PC-9 (cell line): ENCODE results near the gene PAK6. TPM values are rescaled to one million over a fixed set of nuclear protein-coding genes. Genes with fewer than 3 reads are reported as not detected.

Experiments
- BruUV-seq: library from RNA; stranded (reverse); fragments of 400-500 nt; replicated peaks from 2 replicates; lab custom pipeline; 2021; lab: Mats Ljungman, UMichigan
- CTCF ChIA-PET: fragments of 300-600 bp; sonication (Branson Sonifier 250); formaldehyde crosslinking; loops from one replicate; lab custom pipeline; 2022; ENCODE audit warnings: antibody characterized with exemption; lab: Charles Lee
- POLR2A ChIA-PET: fragments of 300-600 bp; sonication (Branson Sonifier 250); formaldehyde crosslinking; loops from one replicate; lab custom pipeline; 2022; ENCODE audit warnings: antibody characterized with exemption; ENCODE audit not compliant: unreplicated experiment; lab: Charles Lee
- DNase-seq, 2 experiments: peaks; one replicate each; pipeline versions ENCODE4 v3.0.0 to v3.0.0-alpha.2; 2015 to 2022; ENCODE audit warnings: mixed read lengths in 1 of 2
- H2AFZ ChIP-seq: fragments of 200-600 bp; sonication (generic); 2 replicates; pipeline ENCODE4 v1.8.1; 2017; ENCODE audit warnings: antibody characterized with exemption
- H3F3A ChIP-seq: fragments of 200-600 bp; sonication (generic); 2 replicates; pipeline ENCODE4 v1.8.1; 2017; ENCODE audit warnings: antibody characterized with exemption, mild to moderate bottlenecking, low read depth; ENCODE audit not compliant: insufficient read depth
- H3K27ac ChIP-seq: fragments of 200-600 bp; sonication (generic); 2 replicates; pipeline ENCODE4 v1.6.1; 2016; ENCODE audit warnings: mixed run types
- H3K27me3 ChIP-seq: fragments of 200-600 bp; sonication (generic); 2 replicates; pipeline ENCODE4 v1.6.1; 2016; ENCODE audit warnings: low read depth, mixed run types; ENCODE audit not compliant: insufficient read depth
- H3K36me3 ChIP-seq: fragments of 200-600 bp; sonication (generic); 2 replicates; pipeline ENCODE4 v1.6.1; 2016; ENCODE audit warnings: low read depth, mixed run types
- H3K4me1 ChIP-seq: fragments of 200-600 bp; sonication (generic); replicated peaks from 2 replicates; pipeline ENCODE4 v1.6.1; 2016; ENCODE audit warnings: mixed run types; ENCODE audit not compliant: insufficient read depth
- H3K4me2 ChIP-seq: fragments of 200-600 bp; sonication (generic); 2 replicates; pipeline ENCODE4 v1.6.1; 2017; ENCODE audit warnings: mixed run types
- H3K4me3 ChIP-seq: fragments of 200-600 bp; sonication (generic); 2 replicates; pipeline ENCODE4 v1.6.1; 2016; ENCODE audit warnings: mixed run types
- H3K79me2 ChIP-seq: fragments of 200-600 bp; sonication (generic); 2 replicates; pipeline ENCODE4 v1.6.1; 2017; ENCODE audit warnings: low read depth, mixed run types
- H3K9me2 ChIP-seq: fragments of 200-600 bp; sonication (generic); 2 replicates; pipeline ENCODE4 v1.8.1; 2017; ENCODE audit warnings: mild to moderate bottlenecking; ENCODE audit not compliant: insufficient read depth
- H3K9me3 ChIP-seq: fragments of 200-600 bp; sonication (generic); 2 replicates; pipeline ENCODE4 v1.8.1; 2016; ENCODE audit warnings: low read depth; ENCODE audit not compliant: insufficient read depth
- H4K20me1 ChIP-seq: fragments of 200-600 bp; sonication (generic); 2 replicates; pipeline ENCODE4 v1.8.1; 2017; ENCODE audit not compliant: insufficient read depth
- CTCF ChIP-seq: fragments of 200-600 bp; sonication (generic); conservative IDR thresholded peaks from 2 replicates; pipeline ENCODE4 v1.6.1; 2017; ENCODE audit warnings: mixed run types, antibody characterized with exemption, mild to moderate bottlenecking, moderate library complexity
- EZH2 ChIP-seq: fragments of 200-600 bp; sonication (generic); IDR thresholded peaks from 2 replicates; pipeline ENCODE4 v1.8.0; 2017; ENCODE audit warnings: antibody characterized with exemption, low read depth
- intact Hi-C: fragments of 100-400 bp; cut with micrococcal nuclease; formaldehyde crosslinking; loops from one replicate; pipeline ENCODE4 v1.10.0; 2022; ENCODE audit not compliant: unreplicated experiment
- total RNA-seq: library from RNA; stranded (reverse); gene quantifications from 2 replicates; pipeline ENCODE4 v1.2.3, GENCODE V29; 2021

Gene PAK6
- total RNA-seq, 1 experiment from 2014 or later: 10.7 TPM

- Histone ChIP-seq H3F3A (no peaks in the 10 kb centered on the region), H3K9me3 (no peaks in the 10 kb centered on the region), H2AFZ (no peak overlapping the region), H3K4me2 (no peak overlapping the region), H3K9me2 (no peaks in the 10 kb centered on the region), H3K4me1 (no peaks in the 10 kb centered on the region), H3K79me2 (no peaks in the 10 kb centered on the region), H4K20me1 (no peaks in the 10 kb centered on the region), H3K36me3 (no peaks in the 10 kb centered on the region), H3K4me3 (no peak overlapping the region), H3K27ac (no peak overlapping the region), H3K27me3 (no peaks in the 10 kb centered on the region)
- ChIA-PET CTCF (no interaction called here), POLR2A (no interaction called here)
- DNase-seq: no peak
- no TSS peak for BruUV-seq
- no peak for TF ChIP-seq CTCF
- TF ChIP-seq EZH2: no peak
- intact Hi-C loops: no loop called here
Measured at GRCh38 chr15:40293006-40293405, 54.1 kb downstream of the PAK6 start.

GRCh38 chr15:40293905-40294895 is 55.3 kb downstream of the PAK6 start:
- no TSS peak for BruUV-seq
- no peaks in the 10 kb centered on the region for H3K27me3 ChIP-seq
- H4K20me1 ChIP-seq: no peaks in the 10 kb centered on the region
- no peaks in the 10 kb centered on the region for H3K79me2 ChIP-seq
- no peak overlapping the region for H2AFZ ChIP-seq
- H3K9me2 ChIP-seq: no peaks in the 10 kb centered on the region
- H3K4me1 ChIP-seq: no peaks in the 10 kb centered on the region
- no peak overlapping the region for H3K4me2 ChIP-seq
- no peak overlapping the region for H3K4me3 ChIP-seq
- TF ChIP-seq CTCF (no peak), EZH2 (no peak)
- no peak for DNase-seq
- H3K9me3 ChIP-seq: no peaks in the 10 kb centered on the region
- ChIA-PET POLR2A (no interaction called here), CTCF (interaction anchor here (0.6 kb wide), 1 partner anchor 143 kb away, joined by 3 read pairs; no protein-coding TSS in a partner anchor)
- no peaks in the 10 kb centered on the region for H3F3A ChIP-seq
- intact Hi-C loops: no loop called here
- no peaks in the 10 kb centered on the region for H3K36me3 ChIP-seq
- no peak overlapping the region for H3K27ac ChIP-seq

- no peaks in the 10 kb centered on the region for H3K9me2 ChIP-seq
- H4K20me1 ChIP-seq: no peaks in the 10 kb centered on the region
- H3K4me2 ChIP-seq: no peak overlapping the region
- H3K4me3 ChIP-seq: no peak overlapping the region
- no peak for DNase-seq
- no peaks in the 10 kb centered on the region for H3K4me1 ChIP-seq
- no peaks in the 10 kb centered on the region for H3K9me3 ChIP-seq
- ChIA-PET CTCF (no interaction called here), POLR2A (no interaction called here)
- no peak overlapping the region for H3K27ac ChIP-seq
- no TSS peak for BruUV-seq
- no peak for TF ChIP-seq CTCF
- TF ChIP-seq EZH2: no peak
- no peaks in the 10 kb centered on the region for H3K27me3 ChIP-seq
- no peaks in the 10 kb centered on the region for H3K36me3 ChIP-seq
- no peaks in the 10 kb centered on the region for H3K79me2 ChIP-seq
- intact Hi-C loops: no loop called here
- no peaks in the 10 kb centered on the region for H3F3A ChIP-seq
- no peak overlapping the region for H2AFZ ChIP-seq
Measured at GRCh38 chr15:40295297-40295696, 56.4 kb downstream of the PAK6 start.
